Measurements from ENCODE around the gene SYNC.
A peak's percentile ranks its signal among the peaks of the same experiment; 100 is the strongest.
"Not testable (repeated sequence)": the region's sequence is repeated elsewhere in the genome, so short reads cannot be mapped to it uniquely, and the experiment has no call there.

SYNC gene

GRCh38 chr1:32713081-32713480, 10.5 kb upstream of the SYNC start:
- no peak for DNase-seq (ENCODE audit: low read depth)
- no peak overlapping the region for H3K4me3 ChIP-seq (ENCODE audit: low read length)
- TF ChIP-seq CTCF (conservative IDR thresholded peaks at IDR 0.05; ENCODE audit: low read length) = no peak

DNA sequence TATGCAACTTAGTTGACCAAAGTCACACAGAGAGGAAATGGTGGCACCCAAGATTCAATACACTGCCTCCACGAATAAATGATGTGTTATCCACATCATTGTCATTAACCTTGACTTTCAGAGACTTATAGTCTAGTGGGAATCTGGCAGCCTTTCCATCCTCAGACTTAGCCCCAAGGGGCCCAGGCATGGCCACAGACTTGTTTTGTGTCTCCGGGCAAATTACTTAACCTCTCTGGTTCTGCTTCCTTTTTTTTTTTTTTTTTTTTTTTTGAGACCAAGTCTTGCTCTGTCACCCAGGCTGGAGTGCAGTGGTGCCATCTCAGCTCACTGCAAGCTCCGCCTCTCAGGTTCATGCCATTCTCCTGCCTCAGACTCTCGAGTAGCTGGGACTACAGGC, 8.7 kb upstream of the SYNC start:
- not testable (repeated sequence) for H3K4me3 ChIP-seq (ENCODE audit: low read length); DNase-seq (ENCODE audit: low read depth)

- TF ChIP-seq CTCF (conservative IDR thresholded peaks at IDR 0.05; ENCODE audit: low read length) = no peak
- no peak for DNase-seq (ENCODE audit: low read depth)
- H3K4me3 ChIP-seq (ENCODE audit: low read length) = no peak overlapping the region
Observed at GRCh38 chr1:32709476-32709875, 6.9 kb upstream of the SYNC start.

DNA sequence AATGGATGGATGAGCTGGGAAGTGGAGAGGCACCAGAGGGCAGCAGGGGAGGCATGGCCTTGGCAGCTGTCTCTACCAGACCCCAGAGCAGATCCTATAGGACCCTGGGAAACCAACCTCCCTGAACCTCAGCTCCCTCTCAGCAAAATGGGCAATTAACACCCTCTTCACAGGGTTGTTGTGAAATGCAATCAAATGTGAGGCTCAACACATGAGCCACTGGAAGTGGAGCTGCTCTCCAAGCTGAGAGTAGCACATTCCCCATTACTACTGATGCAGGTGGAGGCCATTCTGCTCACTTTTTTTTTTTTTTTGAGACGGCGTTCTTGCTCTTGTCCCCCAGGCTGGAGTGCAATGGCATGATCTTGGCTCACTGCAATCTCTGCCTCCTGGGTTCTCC, 6.5 kb upstream of the SYNC start:
- H3K4me3 ChIP-seq (ENCODE audit: low read length) = no peak overlapping the region
- DNase-seq (ENCODE audit: low read depth) = no peak
- TF ChIP-seq CTCF (conservative IDR thresholded peaks at IDR 0.05; ENCODE audit: low read length) = no peak

DNA sequence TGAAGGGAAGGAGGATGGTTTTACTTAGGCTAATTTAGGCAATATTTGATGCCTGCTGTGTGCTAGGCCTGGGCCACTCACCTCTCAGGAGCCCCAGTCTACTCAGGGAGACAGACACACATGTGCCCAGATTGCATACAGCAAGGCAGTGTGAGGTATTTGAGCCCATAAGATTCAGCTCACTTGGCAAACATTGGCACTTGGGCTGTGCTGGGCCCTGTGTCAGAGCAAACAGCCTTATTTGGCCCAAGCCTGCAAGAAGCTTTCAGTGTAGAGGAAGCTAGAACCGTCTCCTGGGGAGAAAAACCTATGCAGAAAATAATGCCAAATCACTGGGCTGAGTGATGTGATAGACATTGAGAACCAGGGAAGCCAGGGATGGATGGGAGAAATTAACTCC, 3.9 kb upstream of the SYNC start:
- no peak overlapping the region for H3K4me3 ChIP-seq (ENCODE audit: low read length)
- no peak for TF ChIP-seq CTCF (conservative IDR thresholded peaks at IDR 0.05; ENCODE audit: low read length)
- DNase-seq (ENCODE audit: low read depth) = peak; percentile 44

GRCh38 chr1:32705516-32705915, 2.9 kb upstream of the SYNC start:
- no peak for TF ChIP-seq CTCF (conservative IDR thresholded peaks at IDR 0.05; ENCODE audit: low read length)
- no peak for DNase-seq (ENCODE audit: low read depth)
- H3K4me3 ChIP-seq (ENCODE audit: low read length) = no peak overlapping the region

- peak; percentile 96 for DNase-seq (ENCODE audit: low read depth)
- no peak for TF ChIP-seq CTCF (conservative IDR thresholded peaks at IDR 0.05; ENCODE audit: low read length)
- peak overlapping the region; percentile 92 for H3K4me3 ChIP-seq (ENCODE audit: low read length)
Observed at GRCh38 chr1:32703479-32704291, 1.1 kb upstream of the SYNC start.
